Measurements from ENCODE around the gene CSPG4.
"Not testable (repeated sequence)": the region's sequence is repeated elsewhere in the genome, so short reads cannot be mapped to it uniquely, and the experiment has no call there.

CSPG4 gene

DNA sequence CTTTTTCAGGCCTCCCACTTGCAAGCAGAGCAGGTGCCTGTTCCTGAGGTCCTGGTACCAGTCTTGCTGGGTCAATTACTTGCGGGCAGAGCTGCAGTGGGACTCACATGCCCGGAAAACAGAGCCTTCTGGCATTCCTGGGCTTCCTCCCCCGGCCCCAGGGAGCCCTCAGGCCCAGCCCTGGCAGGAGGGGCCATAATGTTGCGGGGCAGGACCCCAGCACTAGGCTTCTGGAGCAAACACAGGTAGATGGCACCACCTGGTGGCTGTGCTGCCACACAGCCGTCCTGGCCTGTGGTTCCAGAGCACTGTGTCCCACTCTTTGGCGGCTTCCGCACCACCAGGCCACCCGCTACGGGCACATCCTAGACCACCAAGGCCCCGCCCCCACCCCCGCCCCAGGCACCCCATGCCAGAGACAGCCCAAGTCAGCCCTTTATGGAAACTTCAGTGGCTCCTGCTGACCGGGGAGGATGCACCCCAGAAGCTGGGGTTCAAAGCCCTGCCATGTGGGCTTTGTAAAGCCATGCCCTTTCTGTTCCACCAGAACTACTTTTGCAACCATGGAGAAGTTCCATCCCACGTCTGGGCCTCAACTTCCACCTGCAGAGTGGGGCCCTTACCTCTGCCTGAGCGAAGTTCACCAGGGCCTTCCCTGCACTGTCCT is 28.9 kb downstream of the CSPG4 start:
- TF ChIP-seq, protein P1, sequence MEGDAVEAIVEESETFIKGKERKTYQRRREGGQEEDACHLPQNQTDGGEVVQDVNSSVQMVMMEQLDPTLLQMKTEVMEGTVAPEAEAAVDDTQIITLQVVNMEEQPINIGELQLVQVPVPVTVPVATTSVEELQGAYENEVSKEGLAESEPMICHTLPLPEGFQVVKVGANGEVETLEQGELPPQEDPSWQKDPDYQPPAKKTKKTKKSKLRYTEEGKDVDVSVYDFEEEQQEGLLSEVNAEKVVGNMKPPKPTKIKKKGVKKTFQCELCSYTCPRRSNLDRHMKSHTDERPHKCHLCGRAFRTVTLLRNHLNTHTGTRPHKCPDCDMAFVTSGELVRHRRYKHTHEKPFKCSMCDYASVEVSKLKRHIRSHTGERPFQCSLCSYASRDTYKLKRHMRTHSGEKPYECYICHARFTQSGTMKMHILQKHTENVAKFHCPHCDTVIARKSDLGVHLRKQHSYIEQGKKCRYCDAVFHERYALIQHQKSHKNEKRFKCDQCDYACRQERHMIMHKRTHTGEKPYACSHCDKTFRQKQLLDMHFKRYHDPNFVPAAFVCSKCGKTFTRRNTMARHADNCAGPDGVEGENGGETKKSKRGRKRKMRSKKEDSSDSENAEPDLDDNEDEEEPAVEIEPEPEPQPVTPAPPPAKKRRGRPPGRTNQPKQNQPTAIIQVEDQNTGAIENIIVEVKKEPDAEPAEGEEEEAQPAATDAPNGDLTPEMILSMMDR (IDR thresholded peaks at IDR 0.05; ENCODE audit: low read length, missing control alignments) = peak; percentile 69
- peak; percentile 67 for DNase-seq (ENCODE audit: low read depth)
- H3K4me3 ChIP-seq (replicated peaks; ENCODE audit: low read depth, low read length) = not testable (repeated sequence)

DNA sequence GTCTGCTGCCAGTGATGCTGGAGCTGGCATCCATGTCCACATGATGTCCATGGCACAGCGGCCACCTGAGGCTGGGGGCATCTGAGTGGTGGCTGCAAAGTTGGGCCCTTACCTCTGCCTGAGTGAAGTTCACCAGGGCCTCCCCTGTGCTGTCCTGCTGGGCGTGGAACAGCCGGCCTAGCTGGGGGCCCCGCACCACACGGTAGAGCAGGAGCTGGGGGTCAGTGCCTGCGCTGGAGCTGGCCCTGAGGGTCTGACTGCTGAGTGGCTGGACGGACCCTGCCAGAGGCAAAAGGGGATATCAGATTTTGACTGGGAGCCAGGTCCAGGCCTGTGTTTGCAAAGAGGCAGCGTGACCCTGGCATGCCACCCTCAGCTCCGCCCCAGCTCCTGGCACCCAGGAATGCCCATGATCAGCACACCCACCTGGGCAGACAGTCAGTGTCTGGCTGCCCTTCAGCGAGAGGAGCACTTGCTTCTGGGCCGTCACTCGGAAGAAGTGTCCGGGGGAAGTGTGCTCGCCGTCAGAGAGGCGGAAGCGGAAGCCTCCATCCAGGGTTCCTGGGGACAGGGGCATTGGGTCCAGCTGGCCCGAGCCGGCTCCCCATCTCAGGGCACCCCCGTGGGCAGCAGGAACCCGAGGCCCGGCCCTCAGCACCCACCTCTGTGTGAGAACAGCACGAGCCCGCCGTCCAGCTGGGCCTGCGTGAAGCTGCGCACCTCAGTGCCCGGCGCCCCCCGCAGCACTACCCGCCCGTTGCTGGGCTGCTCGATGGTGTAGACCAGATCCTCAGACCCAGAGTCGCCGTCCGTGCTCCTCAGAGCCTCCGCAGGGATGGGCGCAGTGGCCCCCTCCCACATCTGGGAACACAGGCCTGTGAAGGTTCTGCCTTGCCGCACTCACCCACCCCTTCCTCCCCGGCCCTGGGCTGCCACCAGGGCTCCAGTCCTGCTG is 30.2 kb downstream of the CSPG4 start:
- no peak for DNase-seq (ENCODE audit: low read depth)
- TF ChIP-seq, protein P1 (IDR thresholded peaks at IDR 0.05; ENCODE audit: low read length, missing control alignments) = no peak
- H3K4me3 ChIP-seq (replicated peaks; ENCODE audit: low read depth, low read length) = no peak overlapping the region

DNA sequence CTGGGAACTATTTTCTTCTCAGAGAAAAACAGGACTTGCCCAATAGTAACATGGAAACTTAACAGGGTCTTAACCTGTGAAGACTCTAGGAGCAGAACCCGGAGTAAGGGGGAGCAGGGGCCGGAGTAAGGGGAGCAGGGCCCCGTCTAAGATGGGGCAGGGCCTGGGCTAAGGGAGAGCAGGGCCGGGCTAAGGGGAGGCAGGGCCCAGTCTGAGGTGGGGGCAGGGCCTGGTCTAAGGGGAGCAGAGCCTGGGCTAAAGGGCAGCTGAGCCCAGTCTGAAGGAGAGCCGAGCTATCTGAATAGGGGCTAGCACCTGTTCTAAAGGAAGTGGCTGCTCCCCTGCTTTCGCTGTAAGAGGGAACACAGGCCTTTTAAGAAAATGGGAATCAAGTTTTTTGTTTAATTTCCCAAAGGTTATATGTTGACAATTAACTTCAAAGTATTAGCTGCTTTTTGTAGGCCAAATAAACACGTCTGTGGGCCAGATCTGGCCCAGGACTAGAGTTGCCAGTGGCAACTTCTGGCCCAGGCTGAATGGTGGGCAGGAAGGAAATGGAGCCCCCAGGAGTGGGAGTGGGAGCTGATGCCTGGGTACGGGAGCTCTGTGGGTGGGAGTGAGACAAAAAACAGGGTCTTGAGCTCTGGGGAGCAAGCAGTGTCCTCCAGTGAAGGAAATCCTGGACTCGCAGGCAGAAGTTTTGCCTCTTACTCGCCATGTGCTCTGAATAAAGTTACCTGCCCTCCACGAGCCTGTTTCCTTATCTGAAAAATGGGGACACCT is 32.5 kb downstream of the CSPG4 start:
- TF ChIP-seq, protein P1 (IDR thresholded peaks at IDR 0.05; ENCODE audit: low read length, missing control alignments) = no peak
- DNase-seq (ENCODE audit: low read depth) = no peak
- H3K4me3 ChIP-seq (replicated peaks; ENCODE audit: low read depth, low read length) = no peak overlapping the region

DNA sequence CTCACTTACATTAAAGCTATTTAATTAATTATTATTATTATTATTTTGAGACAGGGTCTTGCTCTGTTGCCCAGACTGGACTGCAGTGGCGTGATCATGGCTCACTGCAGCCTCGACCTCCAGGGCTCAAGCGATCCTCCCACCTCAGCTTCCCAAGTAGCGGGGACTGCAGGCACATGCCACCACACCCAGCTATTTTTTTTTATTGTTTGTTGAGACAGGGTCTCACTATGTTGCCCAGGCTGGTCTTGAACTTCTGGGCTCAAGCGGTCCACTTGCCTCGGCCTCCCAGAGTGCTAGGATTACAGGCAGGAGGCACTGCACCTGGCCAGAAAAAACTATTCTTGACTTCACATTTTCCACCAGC is 34.3 kb downstream of the CSPG4 start:
- not testable (repeated sequence) for DNase-seq (ENCODE audit: low read depth); H3K4me3 ChIP-seq (replicated peaks; ENCODE audit: low read depth, low read length)

DNA sequence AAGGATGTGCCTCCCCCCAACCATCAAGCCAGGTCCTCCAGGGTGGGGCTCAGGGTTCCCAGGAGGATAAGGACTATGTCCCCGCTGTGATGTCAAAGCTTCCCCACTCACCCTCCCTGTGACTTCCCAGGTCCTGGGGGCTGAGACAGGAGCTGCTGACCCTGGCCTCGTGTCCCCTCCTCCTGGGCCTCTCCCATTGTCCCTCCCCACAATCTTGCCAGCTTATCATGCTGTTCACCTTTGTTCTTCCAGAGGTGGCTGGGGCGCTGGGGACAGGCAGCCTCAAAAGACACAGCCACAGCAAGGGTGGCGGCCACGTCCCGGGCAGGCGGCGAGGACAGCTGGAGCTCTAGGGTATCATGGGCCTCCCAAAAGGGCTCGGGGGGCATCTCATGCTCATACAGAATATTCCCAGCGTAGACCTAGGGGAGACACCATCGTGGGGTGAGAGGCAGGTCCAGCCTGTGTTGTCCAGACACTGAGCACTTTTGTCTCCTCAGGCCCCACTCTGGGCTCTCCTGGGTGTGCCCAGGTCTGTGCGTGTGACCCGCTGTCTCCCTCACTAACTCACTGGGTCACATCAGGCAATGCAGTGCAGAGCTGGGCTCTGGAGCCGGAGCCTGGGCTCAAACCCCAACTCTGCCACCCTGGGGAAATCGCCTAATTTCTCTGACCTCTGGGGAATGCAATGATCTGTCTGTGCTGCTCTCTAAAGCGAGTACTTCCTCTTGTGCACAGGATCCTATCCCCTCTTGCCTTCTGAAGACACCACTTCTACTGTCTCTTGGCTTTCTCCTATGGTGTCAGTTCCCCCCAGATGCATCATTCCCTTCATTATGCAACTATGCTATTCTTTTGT is 35.0 kb downstream of the CSPG4 start:
- no peak for DNase-seq (ENCODE audit: low read depth)
- TF ChIP-seq, protein P1 (IDR thresholded peaks at IDR 0.05; ENCODE audit: low read length, missing control alignments) = no peak
- no peak overlapping the region for H3K4me3 ChIP-seq (replicated peaks; ENCODE audit: low read depth, low read length)

DNA sequence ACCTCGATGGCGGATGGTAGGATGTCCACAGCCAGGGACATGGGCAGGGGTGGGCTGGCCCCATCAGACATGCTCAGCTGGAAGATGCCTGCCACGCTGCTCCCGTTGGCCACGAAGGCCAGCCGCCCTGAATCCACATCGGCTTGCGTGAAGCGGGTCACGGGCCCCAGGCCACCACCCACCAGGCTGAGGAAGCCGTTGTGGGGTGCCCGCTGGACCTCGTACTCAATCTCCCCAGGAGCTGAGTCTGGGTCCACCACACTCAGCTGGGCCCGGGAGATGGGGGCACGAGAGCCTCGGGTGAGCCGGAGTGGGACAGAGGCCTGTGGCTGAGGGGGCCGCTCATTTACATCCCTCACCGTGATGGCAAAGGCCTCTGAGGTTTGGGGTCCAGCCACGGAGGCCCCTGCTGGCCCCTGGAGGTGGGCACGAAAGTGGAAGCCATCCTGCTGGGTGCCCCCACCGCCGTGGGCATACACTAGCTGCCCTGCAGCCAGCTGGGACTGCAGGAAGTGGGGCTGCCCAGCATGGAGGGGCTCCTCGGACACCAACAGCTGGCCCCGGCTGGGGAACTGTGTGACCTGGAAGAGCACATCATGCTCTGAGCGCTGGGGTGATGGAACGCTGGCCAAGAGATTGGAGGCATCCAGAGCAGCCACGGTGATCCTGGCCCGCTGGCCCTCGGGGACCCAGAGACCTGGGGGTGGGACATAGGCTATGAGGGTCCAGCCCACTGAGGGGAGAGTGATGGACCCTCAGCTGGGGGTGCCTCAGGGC is 35.8 kb downstream of the CSPG4 start:
- DNase-seq (ENCODE audit: low read depth) = no peak
- no peak overlapping the region for H3K4me3 ChIP-seq (replicated peaks; ENCODE audit: low read depth, low read length)
- TF ChIP-seq, protein P1 (IDR thresholded peaks at IDR 0.05; ENCODE audit: low read length, missing control alignments) = no peak

Measured in fibroblast of pulmonary artery (primary cell).